ENCODE results near the gene GCLC. TPM values are rescaled to one million over a fixed set of nuclear protein-coding genes. Genes with fewer than 3 reads are reported as not detected.

The GCLC gene
- total and polyA plus RNA-seq, 3 donors from 2014 or later, result 20.1 to 44.4 (median 37.6) TPM

- no peaks in the 10 kb centered on the region for H3K27me3 ChIP-seq
- no peaks in the 10 kb centered on the region for H3K9me3 ChIP-seq
Observed at GRCh38 chr6:53464927-53465460, 79.9 kb downstream of the GCLC start.

DNA sequence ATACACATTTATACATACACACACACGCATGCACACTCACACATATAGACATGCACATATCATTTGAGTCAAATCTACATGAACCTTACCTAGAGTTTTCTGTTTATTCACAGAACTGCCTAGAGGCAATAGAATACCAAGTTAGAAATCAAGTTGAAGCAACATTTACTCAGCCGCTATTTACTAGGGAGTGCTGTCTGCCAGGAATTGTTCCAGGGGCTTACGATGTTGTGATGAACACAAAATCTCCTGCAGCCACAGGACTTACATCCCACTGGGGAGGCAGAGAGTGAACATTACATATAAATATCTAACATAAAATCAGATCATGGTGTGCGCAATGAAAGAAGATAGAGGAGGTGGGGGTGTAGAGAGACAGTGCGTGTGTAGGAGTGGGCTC is 80.4 kb downstream of the GCLC start:
- DNase-seq, result no peak
- 75 to 84% methylated on average over 5 of the region's 5 CpGs for whole genome bisulfite sequencing, 2 donors
- no peaks in the 10 kb centered on the region for H3K9me3 ChIP-seq
- no peaks in the 10 kb centered on the region for H3K27me3 ChIP-seq
- peak overlapping the region; percentile 9 to 47 for H3K27ac ChIP-seq
- H3K4me3 ChIP-seq, result no peak overlapping the region
- H3K4me1 ChIP-seq, result peaks cover 16% of the 10 kb centered on the region
- TF ChIP-seq POLR2A (IDR thresholded peaks at IDR 0.05), result no peak
- no peak for TF ChIP-seq CTCF (IDR thresholded peaks at IDR 0.05)
- no peaks in the 10 kb centered on the region for H3K36me3 ChIP-seq (ENCODE audit: low read depth, missing control alignments)
- intact Hi-C loops (cut with DNase I; ENCODE audit: low total_unique reads), result no loop called here

More at GRCh38 chr6:53464927-53465460, 79.9 kb downstream of the GCLC start:
- Histone ChIP-seq H3K4me1 (peaks cover 16% of the 10 kb centered on the region), H3K27ac (peak overlapping the region; percentile 9 to 47), H3K36me3 (ENCODE audit: low read depth, missing control alignments) (no peaks in the 10 kb centered on the region), H3K4me3 (no peak overlapping the region)
- TF ChIP-seq POLR2A (IDR thresholded peaks at IDR 0.05), result no peak
- no peak for TF ChIP-seq CTCF (IDR thresholded peaks at IDR 0.05)
- DNase-seq, result peak; percentile 73
- intact Hi-C loops (cut with DNase I; ENCODE audit: low total_unique reads), result no loop called here
- WGBS, 2 donors, result 49 to 83% methylated on average over 7 of the region's 7 CpGs

DNA sequence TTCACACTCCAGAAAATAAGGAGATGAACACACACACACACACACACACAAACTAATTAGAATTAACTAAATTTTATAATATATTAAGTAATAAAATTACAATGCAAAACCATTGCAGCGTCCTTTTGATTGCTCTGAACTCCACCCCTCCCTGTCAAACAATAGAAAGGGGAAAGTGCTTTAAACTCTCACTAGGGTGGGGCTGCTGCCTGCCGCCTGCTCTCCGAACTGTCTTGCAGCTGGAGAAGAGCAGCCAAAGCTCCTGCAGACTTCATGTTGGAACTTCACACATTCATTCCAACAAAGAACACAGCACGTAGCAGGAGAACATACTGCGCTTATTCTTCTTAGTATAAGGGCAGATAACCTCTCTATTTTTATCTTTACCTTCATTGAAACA is 83.2 kb downstream of the GCLC start:
- TF ChIP-seq CTCF (IDR thresholded peaks at IDR 0.05), result no peak
- no peak for TF ChIP-seq POLR2A (IDR thresholded peaks at IDR 0.05)
- H3K36me3 ChIP-seq (ENCODE audit: low read depth, missing control alignments), result no peaks in the 10 kb centered on the region
- no peak overlapping the region for H3K4me3 ChIP-seq
- 32 to 46% methylated on average over 5 of the region's 5 CpGs for WGBS, 2 donors
- H3K27me3 ChIP-seq, result no peaks in the 10 kb centered on the region
- no peak for DNase-seq
- H3K4me1 ChIP-seq, result peaks cover 16% of the 10 kb centered on the region
- no peaks in the 10 kb centered on the region for H3K9me3 ChIP-seq
- peak overlapping the region in 1 of 2 donors; percentile 39 for H3K27ac ChIP-seq
- intact Hi-C loops (cut with DNase I; ENCODE audit: low total_unique reads), result no loop called here

- Histone ChIP-seq H3K36me3 (ENCODE audit: low read depth, missing control alignments) (no peaks in the 10 kb centered on the region), H3K9me3 (no peaks in the 10 kb centered on the region), H3K27ac (no peak overlapping the region), H3K27me3 (no peaks in the 10 kb centered on the region), H3K4me1 (peaks cover 16% of the 10 kb centered on the region), H3K4me3 (no peak overlapping the region)
- 89 to 96% methylated on average over 1 of the region's 1 CpG for WGBS, 2 donors
- intact Hi-C loops (cut with DNase I; ENCODE audit: low total_unique reads), result no loop called here
- DNase-seq, result no peak
- TF ChIP-seq CTCF (IDR thresholded peaks at IDR 0.05), result no peak
- no peak for TF ChIP-seq POLR2A (IDR thresholded peaks at IDR 0.05)
Observed at GRCh38 chr6:53461041-53461656, 83.8 kb downstream of the GCLC start.

Data from testis (tissue), 3 donors.